GM19099 (cell line): ENCODE results near the gene LMO7.

Experiments
- POLR2A ChIP-seq: IDR thresholded peaks from 3 replicates; pipeline ENCODE4 v1.6.1; 2011; ENCODE audit warnings: low read depth; ENCODE audit not compliant: insufficient read length; ENCODE audit errors: extremely low read depth

The LMO7 gene

DNA sequence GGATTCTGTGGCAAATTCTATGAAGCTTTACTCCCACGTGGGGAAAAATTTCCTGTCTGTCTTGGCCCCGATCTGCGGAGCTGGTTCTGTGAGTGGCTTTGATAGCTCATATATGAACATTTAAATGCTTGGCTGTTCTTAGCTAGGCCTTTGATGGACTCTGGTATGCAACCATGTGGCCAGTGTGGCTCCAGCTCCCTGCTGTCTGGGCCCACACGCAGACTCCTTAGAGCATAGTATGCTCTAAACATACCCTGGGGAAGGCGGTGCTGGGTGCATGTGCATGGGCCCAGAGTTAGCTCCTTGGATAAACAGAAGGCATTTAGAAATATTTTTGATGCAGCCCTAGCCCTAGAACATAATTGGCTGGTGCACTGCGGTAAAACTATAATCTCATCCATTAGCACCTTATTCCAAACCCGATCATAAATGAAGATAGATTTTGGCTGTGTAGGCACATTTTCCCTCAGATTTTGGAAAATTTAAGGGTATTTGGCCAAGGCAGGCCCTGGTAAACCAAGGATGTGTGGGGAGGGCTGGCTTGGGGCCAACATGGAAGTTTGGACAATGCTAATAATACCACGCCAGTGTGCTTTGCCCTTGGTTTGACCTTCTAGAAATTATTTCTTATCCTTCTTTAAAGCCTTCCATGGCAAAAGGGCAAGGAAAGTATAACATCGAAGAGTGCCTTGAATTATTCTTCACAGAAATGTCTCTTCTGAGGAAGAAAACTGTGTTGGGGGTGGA is 153.5 kb downstream of the LMO7 start:
- TF ChIP-seq POLR2A, result no peak

DNA sequence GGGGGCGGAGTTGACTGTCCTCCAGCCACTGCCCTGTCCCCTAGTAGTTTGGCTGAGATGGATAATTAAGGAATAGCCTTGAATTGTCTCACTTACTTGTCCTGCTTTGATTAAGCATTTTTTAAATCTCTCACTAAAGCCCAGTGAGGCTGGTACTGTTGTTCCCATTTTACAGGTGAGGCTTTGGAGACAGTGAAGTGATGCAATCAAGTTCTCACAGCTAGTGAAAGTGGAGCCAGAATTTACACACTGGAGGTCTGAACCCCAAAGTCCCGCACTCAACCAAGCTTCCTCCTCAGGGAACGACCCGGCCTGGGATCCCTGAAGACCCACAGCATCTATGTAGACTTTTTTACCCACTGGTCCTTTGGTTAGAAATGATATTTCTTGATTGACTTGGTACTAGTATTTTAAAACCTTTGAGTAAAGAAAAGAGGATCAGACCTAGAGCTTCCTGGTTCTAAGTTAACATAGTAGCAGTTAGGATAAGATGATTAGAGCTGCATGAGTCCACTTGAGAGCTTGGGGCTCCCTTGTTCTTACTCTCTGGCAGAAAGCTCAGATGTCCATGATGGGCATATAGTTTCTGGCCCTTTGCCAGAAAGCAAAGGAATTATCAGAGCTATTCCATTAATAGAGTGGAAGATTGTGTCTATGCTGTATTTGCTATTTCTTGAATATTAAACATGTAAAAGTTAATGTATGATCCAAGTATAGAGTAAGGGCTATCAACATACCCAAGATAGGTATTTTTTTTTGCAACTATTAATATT is 154.3 kb downstream of the LMO7 start:
- TF ChIP-seq POLR2A, result no peak

DNA sequence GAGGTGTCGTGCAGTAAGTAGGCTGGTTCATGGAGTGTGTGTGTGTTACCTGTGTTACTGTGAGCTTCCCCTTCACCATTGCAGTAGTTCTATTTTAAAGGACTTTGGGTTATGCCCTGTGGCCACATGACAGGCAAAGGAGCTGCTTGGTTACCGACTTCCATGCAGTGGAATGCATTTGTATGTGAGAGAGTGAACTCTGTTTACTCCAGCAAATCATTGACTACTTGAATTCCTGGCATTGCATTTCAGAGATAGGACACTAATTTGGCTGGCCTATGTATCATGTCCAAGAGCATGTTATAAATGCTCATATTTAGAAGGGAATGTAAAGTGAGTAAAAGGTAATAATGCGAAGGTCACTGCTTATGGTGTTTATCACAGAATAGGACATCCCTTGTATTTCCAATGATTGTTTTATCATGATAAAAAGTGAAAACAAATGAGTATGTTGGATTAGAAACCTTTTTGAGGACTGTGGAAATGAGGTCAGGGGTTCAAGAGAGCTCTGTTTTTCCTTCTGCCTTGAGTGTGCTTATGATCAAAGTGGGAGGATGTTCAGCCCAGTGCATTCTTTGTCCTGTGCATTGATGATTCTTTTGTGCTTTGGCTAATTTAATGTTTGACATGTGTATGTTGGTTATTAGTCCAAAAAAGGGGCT is 156.5 kb downstream of the LMO7 start:
- TF ChIP-seq POLR2A, result no peak

- no peak for TF ChIP-seq POLR2A
These were observed 158.5 kb downstream of the LMO7 start for GRCh38 chr13:75794663-75795062.

GRCh38 chr13:75795274-75795673 is 159.1 kb downstream of the LMO7 start:
- no peak for TF ChIP-seq POLR2A

- no peak for TF ChIP-seq POLR2A
These were observed 160.7 kb downstream of the LMO7 start for GRCh38 chr13:75796825-75797224.

GRCh38 chr13:75797239-75797638 is 161.1 kb downstream of the LMO7 start:
- TF ChIP-seq POLR2A, result no peak

DNA sequence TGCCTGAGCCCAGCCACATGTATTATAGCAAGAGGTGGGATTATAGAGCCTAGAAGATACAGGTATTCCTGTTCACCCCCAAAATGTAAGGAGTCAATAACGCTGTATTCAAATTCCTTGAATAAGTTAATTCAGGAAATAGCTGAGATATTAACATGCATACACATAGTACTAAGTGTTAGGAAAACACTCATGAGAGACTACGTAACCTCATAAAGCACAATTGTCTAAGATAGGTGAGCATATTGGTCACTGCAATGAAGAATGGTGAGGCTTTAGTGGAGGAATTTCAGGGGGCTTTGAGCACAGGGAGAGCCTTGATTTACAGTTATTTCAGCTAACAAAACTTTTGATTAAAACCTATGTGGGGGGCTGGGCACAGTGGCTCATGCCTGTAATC is 161.6 kb downstream of the LMO7 start:
- TF ChIP-seq POLR2A, result no peak

DNA sequence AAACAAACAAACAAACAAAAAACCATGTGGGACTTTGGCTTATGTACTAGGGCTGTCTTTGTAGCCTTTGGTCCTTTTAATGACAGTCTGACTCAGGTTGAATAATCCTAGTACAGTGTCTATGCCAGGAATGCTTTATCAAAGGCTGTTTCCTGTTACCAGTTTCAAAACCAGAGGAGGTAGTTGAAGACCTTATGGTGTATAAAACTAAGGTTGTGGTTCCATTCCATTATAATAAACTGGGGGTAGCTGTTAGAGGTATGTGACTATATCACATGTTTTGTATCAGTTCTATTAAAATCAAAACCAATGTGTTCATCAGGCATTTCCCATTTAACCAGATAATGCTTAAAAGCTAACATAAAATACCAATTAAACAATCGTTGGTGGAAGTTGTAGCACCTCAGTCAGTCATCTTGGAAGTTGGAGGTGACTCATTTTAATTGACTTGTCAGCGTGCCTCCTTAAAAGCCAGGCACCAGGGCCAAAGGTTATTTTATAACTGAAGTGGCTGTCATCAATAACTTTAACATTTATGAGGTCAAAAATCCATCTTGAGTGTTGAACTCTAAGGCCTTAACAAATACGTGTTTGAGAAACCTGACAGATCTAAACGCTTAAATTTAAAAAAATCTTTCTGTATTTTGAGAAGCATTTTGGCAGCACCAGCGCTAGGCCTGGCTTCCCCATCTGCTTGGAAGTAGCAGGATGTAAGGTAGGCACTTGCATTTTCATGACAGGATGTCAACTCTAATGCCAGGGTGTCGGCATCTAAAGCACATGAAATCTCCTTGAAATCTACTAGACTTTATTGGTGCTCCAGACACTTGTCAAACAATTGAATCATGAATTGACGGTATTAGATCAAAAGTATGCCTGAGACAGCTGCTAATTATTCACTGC is 162.5 kb downstream of the LMO7 start:
- no peak for TF ChIP-seq POLR2A

DNA sequence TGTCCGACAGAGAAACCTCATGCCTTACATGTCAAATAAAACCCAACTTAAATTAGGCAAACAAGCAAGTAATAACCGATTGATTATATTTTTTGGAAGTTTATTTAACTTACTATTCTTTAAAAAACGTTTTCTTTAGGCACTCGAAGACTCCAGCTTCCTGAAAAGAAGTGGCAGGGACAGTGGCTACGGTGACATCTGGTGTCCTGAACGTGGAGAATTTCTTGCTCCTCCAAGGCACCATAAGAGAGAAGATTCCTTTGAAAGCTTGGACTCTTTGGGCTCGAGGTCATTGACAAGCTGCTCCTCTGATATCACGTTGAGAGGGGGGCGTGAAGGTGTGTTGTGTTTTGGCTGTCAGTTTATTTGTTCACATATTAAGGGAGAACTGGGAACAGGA is 164.4 kb downstream of the LMO7 start:
- TF ChIP-seq POLR2A, result no peak

GRCh38 chr13:75801388-75801945 is 165.3 kb downstream of the LMO7 start:
- no peak for TF ChIP-seq POLR2A

GRCh38 chr13:75802161-75802560 is 166.0 kb downstream of the LMO7 start:
- TF ChIP-seq POLR2A, result no peak

DNA sequence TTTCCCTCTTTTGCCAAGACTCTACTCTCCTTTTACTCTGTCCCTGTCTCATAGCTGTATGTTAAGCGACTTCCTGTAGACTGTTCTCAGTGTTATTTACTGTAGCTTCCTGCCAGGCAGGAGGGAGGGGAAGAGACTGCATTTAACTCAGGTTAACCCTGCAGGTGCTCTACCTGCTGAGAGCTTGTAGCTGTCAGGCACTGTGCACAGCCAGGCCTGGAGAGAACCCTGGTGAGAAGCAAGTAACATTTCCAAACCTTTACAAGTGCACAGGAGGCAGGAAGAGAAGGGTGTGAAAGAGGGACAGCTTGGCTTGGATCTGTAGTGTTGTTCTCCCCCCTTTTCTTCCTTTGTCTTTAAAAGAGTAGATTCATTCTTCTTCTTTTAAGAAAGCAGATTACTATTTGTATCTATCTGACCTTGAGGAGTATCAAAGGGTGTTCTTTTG is 167.1 kb downstream of the LMO7 start:
- TF ChIP-seq POLR2A, result no peak

- TF ChIP-seq POLR2A, result no peak
These were observed 167.9 kb downstream of the LMO7 start for GRCh38 chr13:75804054-75804453.

DNA sequence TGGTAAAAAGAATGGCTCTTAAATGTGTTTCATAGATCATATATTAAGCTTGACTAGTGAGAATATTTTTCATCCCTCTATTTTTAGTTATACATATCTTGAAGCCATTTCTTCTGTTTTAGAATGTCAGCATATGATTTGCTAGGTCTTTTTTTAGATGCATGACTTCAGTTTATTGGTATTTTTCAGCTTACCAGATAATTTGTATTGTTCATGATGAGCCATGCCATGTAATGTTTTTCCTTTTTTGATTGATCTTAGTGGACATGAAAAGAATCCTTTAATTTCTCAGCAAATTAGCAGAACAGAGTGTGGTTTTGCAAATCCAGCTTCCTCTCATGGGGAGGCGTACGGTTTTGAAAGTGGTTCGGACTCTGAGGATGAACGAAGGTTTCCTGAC is 168.5 kb downstream of the LMO7 start:
- no peak for TF ChIP-seq POLR2A

GRCh38 chr13:75806117-75806516 is 170.0 kb downstream of the LMO7 start:
- no peak for TF ChIP-seq POLR2A
